ENCODE measurements around the gene KIAA1549.

DNA sequence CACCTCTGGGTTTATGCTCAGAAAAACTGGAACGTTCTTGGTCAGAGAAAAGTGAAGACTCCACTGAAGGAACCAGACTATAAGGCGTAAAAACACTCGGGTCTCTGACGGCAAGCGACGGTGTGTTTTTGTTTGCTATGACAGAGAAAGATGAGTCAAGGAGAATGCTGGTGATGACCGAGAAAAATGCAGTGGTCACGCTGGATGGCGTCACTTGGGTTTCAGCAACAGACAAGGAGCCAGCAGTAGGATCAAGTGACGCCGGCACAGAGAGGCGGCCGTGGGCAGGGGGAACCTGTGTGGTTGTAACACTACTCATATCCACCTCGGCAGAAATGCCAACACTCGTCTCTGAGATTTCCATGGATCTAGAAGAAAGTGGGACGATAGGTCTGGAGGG lies 63.4 kb downstream of the KIAA1549 start:
- TF ChIP-seq CTCF (IDR thresholded peaks at IDR 0.05) (no peak), POLR2A (IDR thresholded peaks at IDR 0.05) (no peak), POLR2AphosphoS5 (IDR thresholded peaks at IDR 0.05) (no peak)

Measured in gastroesophageal sphincter (tissue), 3 donors.